ENCODE results near the gene PPP1R14D.

Gene PPP1R14D, protein sequence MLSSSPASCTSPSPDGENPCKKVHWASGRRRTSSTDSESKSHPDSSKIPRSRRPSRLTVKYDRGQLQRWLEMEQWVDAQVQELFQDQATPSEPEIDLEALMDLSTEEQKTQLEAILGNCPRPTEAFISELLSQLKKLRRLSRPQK

DNA sequence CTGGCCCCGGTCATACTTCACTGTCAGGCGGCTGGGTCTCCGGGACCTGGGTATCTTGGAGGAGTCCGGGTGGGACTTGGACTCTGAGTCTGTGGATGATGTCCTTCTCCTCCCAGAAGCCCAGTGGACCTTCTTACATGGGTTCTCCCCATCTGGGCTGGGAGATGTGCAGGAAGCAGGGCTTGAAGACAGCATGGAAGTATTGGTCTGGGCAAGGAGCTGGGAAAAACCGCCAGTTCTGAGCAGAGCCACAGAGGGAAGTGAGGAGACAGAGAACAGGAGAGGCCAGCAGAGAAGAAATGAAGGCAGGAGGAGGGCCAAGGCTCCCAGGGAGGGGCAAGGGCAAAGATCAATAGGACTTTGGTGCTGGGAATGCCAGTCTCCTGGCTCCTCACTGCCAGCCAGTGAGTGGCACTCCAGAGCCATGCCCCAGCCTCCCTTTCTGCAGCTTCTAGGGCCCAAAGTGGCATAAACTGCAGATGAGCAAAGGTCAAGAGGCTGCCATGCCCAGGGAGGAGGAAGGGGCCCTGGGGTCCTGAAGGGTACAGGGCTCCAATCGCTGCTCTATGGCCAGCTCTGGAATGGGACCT, at the start of gene PPP1R14D:
PPP1R14D (minus strand) TSS at position 262 of the 590 bp plus-strand sequence; CDS start at position 195, 67 bp downstream.
- in situ Hi-C loops (cut with MboI; ENCODE audit: low sequenced_read_pairs, unreplicated experiment), result no loop called here
- DNase-seq (ENCODE audit: low spot score), result no peak
- TF ChIP-seq, protein P1, sequence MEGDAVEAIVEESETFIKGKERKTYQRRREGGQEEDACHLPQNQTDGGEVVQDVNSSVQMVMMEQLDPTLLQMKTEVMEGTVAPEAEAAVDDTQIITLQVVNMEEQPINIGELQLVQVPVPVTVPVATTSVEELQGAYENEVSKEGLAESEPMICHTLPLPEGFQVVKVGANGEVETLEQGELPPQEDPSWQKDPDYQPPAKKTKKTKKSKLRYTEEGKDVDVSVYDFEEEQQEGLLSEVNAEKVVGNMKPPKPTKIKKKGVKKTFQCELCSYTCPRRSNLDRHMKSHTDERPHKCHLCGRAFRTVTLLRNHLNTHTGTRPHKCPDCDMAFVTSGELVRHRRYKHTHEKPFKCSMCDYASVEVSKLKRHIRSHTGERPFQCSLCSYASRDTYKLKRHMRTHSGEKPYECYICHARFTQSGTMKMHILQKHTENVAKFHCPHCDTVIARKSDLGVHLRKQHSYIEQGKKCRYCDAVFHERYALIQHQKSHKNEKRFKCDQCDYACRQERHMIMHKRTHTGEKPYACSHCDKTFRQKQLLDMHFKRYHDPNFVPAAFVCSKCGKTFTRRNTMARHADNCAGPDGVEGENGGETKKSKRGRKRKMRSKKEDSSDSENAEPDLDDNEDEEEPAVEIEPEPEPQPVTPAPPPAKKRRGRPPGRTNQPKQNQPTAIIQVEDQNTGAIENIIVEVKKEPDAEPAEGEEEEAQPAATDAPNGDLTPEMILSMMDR (IDR thresholded peaks at IDR 0.05; ENCODE audit: borderline replicate concordance, control extremely low read depth, extremely low read depth, insufficient read depth, missing control alignments), result no peak

DNA sequence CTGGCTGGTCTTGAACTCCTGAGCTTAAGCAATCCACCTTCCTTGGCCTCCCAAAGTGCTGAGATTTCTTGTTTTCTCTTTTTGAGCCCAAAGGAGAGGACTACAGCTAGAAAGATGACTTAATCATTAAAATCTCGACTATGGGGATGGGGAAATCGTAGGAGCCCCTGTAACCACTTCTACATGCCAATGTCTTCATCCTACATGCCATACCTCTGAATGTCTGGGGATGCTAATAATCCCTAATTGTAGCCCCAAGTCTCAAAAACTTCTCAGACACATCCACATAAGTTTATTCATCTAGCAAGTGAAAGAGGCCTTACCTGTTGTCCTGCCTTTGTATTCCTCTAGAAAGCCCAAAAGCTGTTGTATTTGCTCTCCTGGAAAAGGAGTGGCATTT, 49.2 kb upstream of the PPP1R14D start:
- in situ Hi-C loops (cut with MboI; ENCODE audit: low sequenced_read_pairs, unreplicated experiment), result no loop called here
- no peak for DNase-seq (ENCODE audit: low spot score)
- TF ChIP-seq, protein P1 (IDR thresholded peaks at IDR 0.05; ENCODE audit: borderline replicate concordance, control extremely low read depth, extremely low read depth, insufficient read depth, missing control alignments), result no peak

GRCh38 chr15:40875991-40876730, 47.7 kb upstream of the PPP1R14D start:
- TF ChIP-seq, protein P1 (IDR thresholded peaks at IDR 0.05; ENCODE audit: borderline replicate concordance, control extremely low read depth, extremely low read depth, insufficient read depth, missing control alignments), result no peak
- DNase-seq (ENCODE audit: low spot score), result no peak
- in situ Hi-C loops (cut with MboI; ENCODE audit: low sequenced_read_pairs, unreplicated experiment), result no loop called here

GRCh38 chr15:40873694-40874561, 45.4 kb upstream of the PPP1R14D start, which contains the start of gene RHOV:
TSS of gene RHOV (minus strand) at chr15:40874234. CDS start at chr15:40874139, 95 bp downstream.
- in situ Hi-C loops (cut with MboI; ENCODE audit: low sequenced_read_pairs, unreplicated experiment), result no loop called here
- TF ChIP-seq, protein P1 (IDR thresholded peaks at IDR 0.05; ENCODE audit: borderline replicate concordance, control extremely low read depth, extremely low read depth, insufficient read depth, missing control alignments), result peak; percentile 68
- peak; percentile 86 for DNase-seq (ENCODE audit: low spot score)

DNA sequence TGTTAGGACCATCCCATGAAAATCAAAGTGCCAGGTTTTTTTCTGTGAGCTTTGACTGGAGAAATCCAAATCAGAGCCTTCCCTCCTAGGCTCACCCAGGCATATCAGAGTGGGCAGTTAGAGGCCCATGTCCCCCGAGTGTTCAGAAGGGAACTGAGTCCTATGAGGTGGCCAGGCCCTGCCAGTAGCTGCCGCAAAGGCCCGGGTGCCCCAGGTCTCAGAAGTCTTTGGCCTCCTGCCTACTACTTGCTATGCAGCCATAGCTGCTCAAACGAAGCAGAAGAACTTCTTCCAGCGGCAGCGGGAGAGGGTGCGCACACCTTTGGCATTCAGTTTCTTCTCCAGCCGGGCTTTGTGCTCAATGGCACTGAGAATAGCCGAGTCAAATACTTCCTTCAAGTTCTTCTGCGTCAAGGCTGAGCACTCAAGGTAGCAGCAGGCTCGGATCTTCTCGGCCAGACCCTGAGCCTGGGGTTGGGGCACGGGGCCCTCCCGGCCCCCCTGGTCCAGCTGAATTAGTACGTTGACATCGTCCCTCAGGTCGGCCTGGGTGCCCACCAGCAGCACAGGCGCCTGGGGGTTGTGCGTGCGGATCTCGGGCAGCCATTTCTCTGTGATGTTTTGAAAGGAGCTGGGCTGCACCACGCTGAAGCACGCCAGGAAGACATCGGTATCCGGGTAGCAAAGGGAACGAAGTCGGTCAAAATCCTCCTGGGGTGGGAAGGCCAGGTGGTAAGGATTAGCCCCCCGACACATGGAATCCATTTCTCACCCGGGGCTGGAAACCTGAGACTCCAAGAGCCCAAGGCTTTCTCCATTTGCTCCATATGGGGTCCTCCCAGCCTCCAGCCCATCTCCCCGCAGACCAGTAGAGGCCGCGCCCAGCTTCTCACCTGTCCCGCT, 44.5 kb upstream of the PPP1R14D start:
- no peak for DNase-seq (ENCODE audit: low spot score)
- TF ChIP-seq, protein P1 (IDR thresholded peaks at IDR 0.05; ENCODE audit: borderline replicate concordance, control extremely low read depth, extremely low read depth, insufficient read depth, missing control alignments), result no peak
- in situ Hi-C loops (cut with MboI; ENCODE audit: low sequenced_read_pairs, unreplicated experiment), result no loop called here
